ENCODE results near the gene CYSTM1. TPM values are rescaled to one million over a fixed set of nuclear protein-coding genes. Genes with fewer than 3 reads are reported as not detected.
"Not testable (repeated sequence)": the region's sequence is repeated elsewhere in the genome, so short reads cannot be mapped to it uniquely, and the experiment has no call there.

CYSTM1 gene
- total and polyA plus RNA-seq, 2 of the 8 experiments (the other 6 are each of a cell fraction or from before 2014, with no cell fraction given), result 25.0 to 47.8 TPM

DNA sequence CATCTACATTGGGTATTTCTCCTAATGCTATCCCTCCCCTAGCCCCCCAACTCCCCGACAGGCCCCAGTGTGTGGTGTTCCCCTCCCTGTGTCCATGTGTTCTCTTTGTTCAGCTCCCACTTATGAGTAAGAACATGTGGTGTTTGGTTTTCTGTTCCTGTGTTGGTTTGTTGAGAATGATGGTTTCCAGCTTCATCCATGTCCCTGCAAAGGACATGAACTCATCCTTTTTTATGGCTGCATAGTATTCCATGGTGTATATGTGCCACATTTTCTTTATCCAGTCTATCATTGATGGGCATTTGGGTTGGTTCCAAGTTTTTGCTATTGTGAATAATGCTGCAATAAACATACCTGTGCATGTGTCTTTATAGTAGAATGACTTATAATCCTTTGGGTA is 23.9 kb downstream of the CYSTM1 start:
- H2BK5ac ChIP-seq (ENCODE audit: low read depth, low read length); H3K36me3 ChIP-seq (ENCODE audit: control insufficient read depth in 2 of 4, insufficient read depth in 4 of 4, low read length in 3 of 4); H2AFZ ChIP-seq (ENCODE audit: low read length); H2BK20ac ChIP-seq (ENCODE audit: low read length); H3K4me2 ChIP-seq (ENCODE audit: insufficient read depth in 1 of 2, low read depth in 2 of 2, low read length in 2 of 2); FAIRE-seq; H3K27me3 ChIP-seq (replicated peaks in 1 of 4; ENCODE audit: control insufficient read depth in 3 of 4, extremely low read depth in 1 of 4, insufficient read depth in 3 of 4, low read length in 3 of 4); H3K4me3 ChIP-seq (ENCODE audit: extremely low read depth in 1 of 4, insufficient read depth in 2 of 4, low read depth in 3 of 4, low read length in 4 of 4); H3K23me2 ChIP-seq (ENCODE audit: low read depth, low read length); H3K4me1 ChIP-seq (replicated peaks in 1 of 4; ENCODE audit: control insufficient read depth in 3 of 4, insufficient read depth in 4 of 4, low read length in 3 of 4); H2AK5ac ChIP-seq (ENCODE audit: low read depth, low read length); H4K8ac ChIP-seq (ENCODE audit: extremely low read depth, insufficient read depth, low read length); H4K91ac ChIP-seq (replicated peaks; ENCODE audit: insufficient read length, low read length); H3K23ac ChIP-seq (ENCODE audit: insufficient read length); H4K20me1 ChIP-seq (replicated peaks in 1 of 2; ENCODE audit: control insufficient read depth in 1 of 2, insufficient read depth in 2 of 2, low read length in 2 of 2); H4K5ac ChIP-seq (ENCODE audit: insufficient read length, low read depth, low read length); H3K14ac ChIP-seq (ENCODE audit: insufficient read length); H2BK120ac ChIP-seq (replicated peaks; ENCODE audit: low read depth, low read length); POLR2A ChIA-PET (ENCODE audit: partially characterized antibody); H3K9me3 ChIP-seq (ENCODE audit: insufficient read depth in 2 of 2, low read depth in 1 of 2, low read length in 1 of 2); H2BK12ac ChIP-seq (ENCODE audit: low read depth, low read length); H3K79me1 ChIP-seq (ENCODE audit: low read depth, low read length); H3K79me2 ChIP-seq (ENCODE audit: control insufficient read depth in 1 of 2, insufficient read depth in 2 of 2, low read length in 2 of 2); H3K56ac ChIP-seq (replicated peaks; ENCODE audit: insufficient read length, low read depth, low read length); DNase-seq (ENCODE audit: low read depth in 1 of 2, low spot score in 2 of 2); H3K9ac ChIP-seq (replicated peaks in 1 of 4; ENCODE audit: extremely low read depth in 1 of 4, low read depth in 3 of 4, low read length in 3 of 4); H3K18ac ChIP-seq (ENCODE audit: extremely low read depth, low read length); H3K4ac ChIP-seq (replicated peaks; ENCODE audit: insufficient read length, low read depth, low read length); H3K27ac ChIP-seq (ENCODE audit: low read depth, low read length); H2BK15ac ChIP-seq (ENCODE audit: low read length): not testable (repeated sequence)
- 100% methylated on average over 1 of the region's 1 CpG; no CpG with 5 or more reads in 1 of the 2 experiments for WGBS, 2 experiments (ENCODE audit: extremely low coverage in 1 of 2, insufficient coverage in 1 of 2, insufficient read length in 1 of 2, insufficient replicate concordance in 2 of 2, low coverage in 1 of 2, low lambda C conversion rate in 2 of 2, missing lambda C conversion rate in 1 of 2)
- CTCF ChIA-PET (ENCODE audit: partially characterized antibody), result interaction anchor here (1.0 to 3.9 kb wide), 3 partner anchors 7 to 157 kb away, joined by 3 to 23 read pairs (median 3); no protein-coding TSS in a partner anchor

All from H1 (cell line).